HepG2 (cell line): ENCODE data around the gene ASCL2. TPM values are rescaled to one million over a fixed set of nuclear protein-coding genes. Genes with fewer than 3 reads are reported as not detected.

Experiments
- ATAC-seq: fragments of 200-7000 bp; cut with Tn5 transposase; 3 replicates; pipeline ENCODE4 v1.9.1; 2020; ENCODE audit warnings: mild to moderate bottlenecking, moderate library complexity
- BruUV-seq: library from RNA; stranded (reverse); fragments of 400-500 nt; replicated peaks from 2 replicates; lab custom pipeline; 2021; lab: Mats Ljungman, UMichigan
- CTCF ChIA-PET: fragments of 300-600 bp; formaldehyde crosslinking; extraction: SDS; loops from one replicate; lab custom pipeline; 2021; ENCODE audit warnings: low total read pairs, inconsistent platforms, low intra/inter-chr PET ratio; lab: Yijun Ruan, JAX
- POLR2A ChIA-PET: fragments of 350-600 bp; sonication (Branson Sonifier 250); formaldehyde crosslinking; loops from one replicate; lab custom pipeline; 2020; ENCODE audit warnings: antibody characterized with exemption, inconsistent platforms; lab: Yijun Ruan, JAX
- DNase-seq: peaks from one replicate; pipeline ENCODE4 v3.0.0-alpha.2; 2015; ENCODE audit warnings: low spot score
- FAIRE-seq: peaks from 3 replicates; lab custom pipeline; 2011; peaks lifted over from hg19 to GRCh38; lab: Jason Lieb, UNC
- H2AFZ ChIP-seq: one replicate; pipeline ENCODE4 v1.6.1; 2011; ENCODE audit warnings: low read length, inconsistent platforms
- H3K27ac ChIP-seq: fragments of 300-600 bp; 3 replicates; pipeline ENCODE4 v1.8.0; 2011; ENCODE audit warnings: mixed run types, mild to moderate bottlenecking, mixed read lengths, low read length, inconsistent platforms; ENCODE audit not compliant: insufficient read depth; ENCODE audit errors: extremely low read length
- H3K27me3 ChIP-seq, 2 experiments: fragments of 200-600 bp in 1 of 2; 2 replicates in 1 of 2; 3 replicates in 1 of 2; pipeline versions ENCODE4 v1.6.0 to v1.8.0; 2011; ENCODE audit warnings: low read length in 2 of 2, mild to moderate bottlenecking in 2 of 2, moderate library complexity in 2 of 2, inconsistent platforms in 1 of 2; ENCODE audit not compliant: insufficient read depth in 2 of 2, control insufficient read depth in 1 of 2
- H3K36me3 ChIP-seq, 2 experiments: fragments of 200-600 bp in 1 of 2; replicated peaks in 1 of 2; 2 replicates in 1 of 2; 3 replicates in 1 of 2; pipeline versions ENCODE4 v1.5.1 to v1.8.0; 2011; ENCODE audit warnings: low read length in 2 of 2, inconsistent platforms in 1 of 2; ENCODE audit not compliant: insufficient read depth in 2 of 2, control insufficient read depth in 1 of 2
- H3K4me1 ChIP-seq: 2 replicates; pipeline ENCODE4 v1.5.1; 2012; ENCODE audit warnings: low read length, inconsistent platforms; ENCODE audit not compliant: insufficient read depth
- H3K4me2 ChIP-seq: 2 replicates; pipeline ENCODE4 v1.6.0; 2011; ENCODE audit warnings: low read depth, low read length, inconsistent platforms
- H3K4me3 ChIP-seq, 3 experiments: fragments of 200-600 bp in 1 of 3; sonication (generic), shearing (Covaris generic) in 1 of 3; replicated peaks in 1 of 3; 2 replicates each; pipeline ENCODE4 v1.5.1; 2011 to 2016; ENCODE audit warnings: low read length in 3 of 3, inconsistent platforms in 2 of 3, low read depth in 2 of 3, mild to moderate bottlenecking in 2 of 3, control low read depth in 1 of 3, mixed read lengths in 1 of 3; ENCODE audit not compliant: insufficient read depth in 1 of 3
- H3K79me2 ChIP-seq: one replicate; pipeline ENCODE4 v1.6.1; 2011; ENCODE audit warnings: low read length, inconsistent platforms; ENCODE audit not compliant: insufficient read depth
- H3K9ac ChIP-seq: 2 replicates; pipeline ENCODE4 v1.6.0; 2011; ENCODE audit warnings: mild to moderate bottlenecking, low read depth, low read length, inconsistent platforms; ENCODE audit not compliant: insufficient read depth
- H3K9me3 ChIP-seq: 2 replicates; pipeline ENCODE4 v1.5.1; 2012; ENCODE audit warnings: mild to moderate bottlenecking, low read length
- H4K20me1 ChIP-seq: 2 replicates; pipeline ENCODE4 v1.6.0; 2011; ENCODE audit warnings: inconsistent platforms, mild to moderate bottlenecking, low read length, moderate library complexity; ENCODE audit not compliant: insufficient read depth
- ASH2L ChIP-seq: fragments of 300-600, 200-600 bp; sonication (generic); IDR thresholded peaks from 2 replicates; pipeline ENCODE4 v1.7.0; 2017; ENCODE audit warnings: low read depth, mild to moderate bottlenecking, moderate library complexity, mixed read lengths, low read length; ENCODE audit not compliant: insufficient read length
- KIAA2018 ChIP-seq: sonication (generic); formaldehyde crosslinking; IDR thresholded peaks from 2 replicates; pipeline ENCODE4 v1.5.0; 2020; ENCODE audit warnings: mild to moderate bottlenecking, missing genetic modification reagents, borderline replicate concordance
- MAZ ChIP-seq, 2 experiments: sonication (generic) in 1 of 2; formaldehyde crosslinking in 1 of 2; IDR thresholded peaks; 2 replicates each; pipeline versions ENCODE4 v1.5.0 to v1.6.1; 2012 to 2020; ENCODE audit warnings: low read depth in 2 of 2, mild to moderate bottlenecking in 2 of 2, borderline replicate concordance in 1 of 2, improper control_type of control experiment in 1 of 2, low read length in 1 of 2, missing genetic modification reagents in 1 of 2, moderate library complexity in 1 of 2
- PBX2 ChIP-seq: IDR thresholded peaks from 2 replicates; pipeline ENCODE4 v1.6.1; 2016; ENCODE audit warnings: control low read depth
- THAP7 ChIP-seq: sonication (generic); formaldehyde crosslinking; IDR thresholded peaks from 2 replicates; pipeline ENCODE4 v1.8.1; 2023; ENCODE audit warnings: mild to moderate bottlenecking, missing genetic modification reagents
- TRAFD1 ChIP-seq: sonication (generic); formaldehyde crosslinking; IDR thresholded peaks from 2 replicates; pipeline ENCODE4 v1.5.1; 2020; ENCODE audit warnings: missing genetic modification reagents, mild to moderate bottlenecking, borderline replicate concordance
- ZNF337 ChIP-seq: sonication (generic); formaldehyde crosslinking; IDR thresholded peaks from 2 replicates; pipeline ENCODE4 v1.5.1; 2020; ENCODE audit warnings: missing genetic modification reagents, low read depth, mild to moderate bottlenecking, borderline replicate concordance
- ZNF589 ChIP-seq: sonication (generic); formaldehyde crosslinking; conservative IDR thresholded peaks from 2 replicates; pipeline ENCODE4 v1.8.0; 2022; ENCODE audit warnings: mild to moderate bottlenecking, moderate library complexity, missing genetic modification reagents
- ZSCAN9 ChIP-seq: IDR thresholded peaks from 2 replicates; pipeline ENCODE4 v1.6.1; 2016; ENCODE audit warnings: borderline replicate concordance
- WGBS: methylation state at CpG from one replicate; pipeline ENCODE4 v1.1.6; 2017; ENCODE audit warnings: low lambda C conversion rate; 5-methylcytosine and 5-hydroxymethylcytosine counted together
- in situ Hi-C: cut with HindIII; loops from 2 replicates; pipeline ENCODE4 v1.10.0; 2017; ENCODE audit warnings: low pct_unique_long_range_greater_than_20kb; ENCODE audit not compliant: extremely low pct_ligation_motif_present
- intact Hi-C: fragments of 100-400 bp; cut with micrococcal nuclease; formaldehyde crosslinking; loops from one replicate; pipeline ENCODE4 v1.10.0; 2022; ENCODE audit not compliant: unreplicated experiment
- polyA plus RNA-seq, 8 experiments: library from polyadenylated mRNA; depleted of rRNA in 3 of 8; stranded (reverse) in 7 of 8; unstranded in 1 of 8; fragments of >200 nt; fragmentation: Illumina TruSeq in 4 of 8; extraction: Trizol in 4 of 8; gene quantifications; 2 replicates each; pipeline versions ENCODE4 v1.2.1 to v1.2.3, GENCODE V29; 2011 to 2016; ENCODE audit warnings: low read depth in 4 of 8, missing spikeins in 1 of 8, mixed read lengths in 1 of 8; ENCODE audit not compliant: insufficient read depth in 1 of 8
- total RNA-seq, 5 experiments: library from RNA; depleted of rRNA; stranded (reverse); fragments of >200 nt; fragmentation: Illumina TruSeq; extraction: Trizol; gene quantifications; 2 replicates each; pipeline ENCODE4 v1.2.3, GENCODE V29; 2016; ENCODE audit warnings: low read depth in 1 of 5

ASCL2 gene
- total and polyA plus RNA-seq, 2 of the 13 experiments (the other 11 are each of a cell fraction or from before 2014, with no cell fraction given): 0.07 TPM; not detected in 1

- no peak for TF ChIP-seq PBX2 (CRISPR knock-in tag)
- no peak for TF ChIP-seq ZNF589 (CRISPR knock-in tag)
- TF ChIP-seq MAZ (IDR thresholded peaks at IDR 0.05; ENCODE audit: borderline replicate concordance, low read depth, low read length): no peak
- no peak for TF ChIP-seq MAZ (CRISPR knock-in tag; IDR thresholded peaks at IDR 0.05; ENCODE audit: low read depth)
Measured at GRCh38 chr11:2290351-2290841, 20.0 kb upstream of the ASCL2 start (continued).

GRCh38 chr11:2289859-2290258 lies 19.5 kb upstream of the ASCL2 start:
- Histone ChIP-seq H2AFZ (no peak overlapping the region), H3K9ac (no peak overlapping the region), H3K4me3 (no peak overlapping the region), H3K79me2 (no peaks in the 10 kb centered on the region), H3K27me3 (peaks cover 3 to 44% of the 10 kb centered on the region in 2 experiments; a peak in 3 of 5 replicates), H3K36me3 (no peaks in the 10 kb centered on the region), H3K4me2 (no peak overlapping the region), H3K9me3 (no peaks in the 10 kb centered on the region), H3K27ac (no peak overlapping the region), H4K20me1 (no peaks in the 10 kb centered on the region), H3K4me1 (no peaks in the 10 kb centered on the region)
- in situ Hi-C loops (no loop called here), intact Hi-C loops (no loop called here)
- ChIA-PET CTCF (no interaction called here), POLR2A (no interaction called here)
- DNase-seq (no peak), ATAC-seq (no peak), FAIRE-seq (no peak)
- BruUV-seq: no TSS peak
- TF ChIP-seq ZNF337 (CRISPR knock-in tag) (peak; percentile 15; the same call in 1 of the 2 replicates), TRAFD1 (no peak), KIAA2018 (CRISPR knock-in tag) (no peak), THAP7 (no peak), ASH2L (no peak), ZSCAN9 (CRISPR knock-in tag) (no peak)
- WGBS: 45% methylated on average over 10 of the region's 10 CpGs
